Gastrocnemius medialis (tissue), 4 donors: ENCODE results near the gene ASCL5.

Source experiments
- POLR2A ChIP-seq, 2 donors: fragments of 450-650 bp; IDR thresholded peaks; one replicate each; pipeline ENCODE4 v1.6.1; 2017; ENCODE audit warnings: antibody characterized with exemption in 2 of 2, mild to moderate bottlenecking in 2 of 2, moderate library complexity in 2 of 2
- TF ChIP-seq, protein P1 (sequence below), 5 experiments: fragments of 450-650 bp in 3 of 5; fragments of 200-600 bp in 2 of 5; sonication (generic) in 2 of 5; IDR thresholded peaks in 4 of 5; conservative IDR thresholded peaks in 1 of 5; 1 replicate in 4 of 5; 2 replicates in 1 of 5; pipeline ENCODE4 v1.5.1; 2016 to 2019; ENCODE audit warnings: antibody characterized with exemption in 5 of 5, mild to moderate bottlenecking in 3 of 5, moderate library complexity in 3 of 5

DNA sequence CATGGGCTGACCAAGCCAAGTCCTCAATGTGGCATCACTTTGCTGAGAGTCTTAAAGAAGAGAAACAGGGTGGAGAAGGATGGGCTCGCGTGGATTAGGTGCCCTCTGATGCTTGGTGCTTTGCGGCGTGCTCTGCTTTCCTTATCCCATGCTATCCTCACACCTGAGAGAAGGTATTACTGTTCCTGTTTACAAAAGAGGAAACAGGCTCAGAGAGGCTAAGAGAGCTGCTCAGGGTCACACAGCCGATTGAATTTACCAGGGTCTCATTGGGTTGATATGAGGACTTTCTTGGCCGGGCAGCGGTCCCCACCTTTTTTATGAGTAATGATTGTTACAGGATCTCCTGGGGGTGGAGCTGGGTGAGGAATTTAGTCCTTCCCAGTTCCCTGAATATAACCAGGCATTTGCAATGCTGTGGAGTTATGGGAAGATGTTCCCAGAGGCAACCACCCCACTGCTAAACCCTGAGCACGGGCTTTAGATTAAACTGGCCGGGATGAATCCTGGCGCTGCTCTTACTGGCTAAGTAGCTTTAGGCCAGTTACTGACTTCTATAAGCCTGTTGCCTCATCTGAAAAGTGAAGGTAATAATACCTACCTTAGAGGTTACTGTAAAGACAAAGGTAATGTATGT, 4.5 kb downstream of the ASCL5 start:
- no peak for TF ChIP-seq POLR2A (IDR thresholded peaks at IDR 0.05)
- TF ChIP-seq, protein P1, sequence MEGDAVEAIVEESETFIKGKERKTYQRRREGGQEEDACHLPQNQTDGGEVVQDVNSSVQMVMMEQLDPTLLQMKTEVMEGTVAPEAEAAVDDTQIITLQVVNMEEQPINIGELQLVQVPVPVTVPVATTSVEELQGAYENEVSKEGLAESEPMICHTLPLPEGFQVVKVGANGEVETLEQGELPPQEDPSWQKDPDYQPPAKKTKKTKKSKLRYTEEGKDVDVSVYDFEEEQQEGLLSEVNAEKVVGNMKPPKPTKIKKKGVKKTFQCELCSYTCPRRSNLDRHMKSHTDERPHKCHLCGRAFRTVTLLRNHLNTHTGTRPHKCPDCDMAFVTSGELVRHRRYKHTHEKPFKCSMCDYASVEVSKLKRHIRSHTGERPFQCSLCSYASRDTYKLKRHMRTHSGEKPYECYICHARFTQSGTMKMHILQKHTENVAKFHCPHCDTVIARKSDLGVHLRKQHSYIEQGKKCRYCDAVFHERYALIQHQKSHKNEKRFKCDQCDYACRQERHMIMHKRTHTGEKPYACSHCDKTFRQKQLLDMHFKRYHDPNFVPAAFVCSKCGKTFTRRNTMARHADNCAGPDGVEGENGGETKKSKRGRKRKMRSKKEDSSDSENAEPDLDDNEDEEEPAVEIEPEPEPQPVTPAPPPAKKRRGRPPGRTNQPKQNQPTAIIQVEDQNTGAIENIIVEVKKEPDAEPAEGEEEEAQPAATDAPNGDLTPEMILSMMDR (IDR thresholded peaks at IDR 0.05 in 4 of 5, conservative IDR thresholded peaks at IDR 0.05 in 1 of 5): no peak
